ENCODE measurements around the gene PROX2.

PROX2 gene, protein sequence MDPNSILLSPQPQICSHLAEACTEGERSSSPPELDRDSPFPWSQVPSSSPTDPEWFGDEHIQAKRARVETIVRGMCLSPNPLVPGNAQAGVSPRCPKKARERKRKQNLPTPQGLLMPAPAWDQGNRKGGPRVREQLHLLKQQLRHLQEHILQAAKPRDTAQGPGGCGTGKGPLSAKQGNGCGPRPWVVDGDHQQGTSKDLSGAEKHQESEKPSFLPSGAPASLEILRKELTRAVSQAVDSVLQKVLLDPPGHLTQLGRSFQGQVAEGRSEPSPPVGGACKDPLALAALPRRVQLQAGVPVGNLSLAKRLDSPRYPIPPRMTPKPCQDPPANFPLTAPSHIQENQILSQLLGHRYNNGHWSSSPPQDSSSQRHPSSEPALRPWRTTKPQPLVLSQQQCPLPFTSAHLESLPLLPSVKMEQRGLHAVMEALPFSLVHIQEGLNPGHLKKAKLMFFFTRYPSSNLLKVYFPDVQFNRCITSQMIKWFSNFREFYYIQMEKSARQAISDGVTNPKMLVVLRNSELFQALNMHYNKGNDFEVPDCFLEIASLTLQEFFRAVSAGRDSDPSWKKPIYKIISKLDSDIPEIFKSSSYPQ

DNA sequence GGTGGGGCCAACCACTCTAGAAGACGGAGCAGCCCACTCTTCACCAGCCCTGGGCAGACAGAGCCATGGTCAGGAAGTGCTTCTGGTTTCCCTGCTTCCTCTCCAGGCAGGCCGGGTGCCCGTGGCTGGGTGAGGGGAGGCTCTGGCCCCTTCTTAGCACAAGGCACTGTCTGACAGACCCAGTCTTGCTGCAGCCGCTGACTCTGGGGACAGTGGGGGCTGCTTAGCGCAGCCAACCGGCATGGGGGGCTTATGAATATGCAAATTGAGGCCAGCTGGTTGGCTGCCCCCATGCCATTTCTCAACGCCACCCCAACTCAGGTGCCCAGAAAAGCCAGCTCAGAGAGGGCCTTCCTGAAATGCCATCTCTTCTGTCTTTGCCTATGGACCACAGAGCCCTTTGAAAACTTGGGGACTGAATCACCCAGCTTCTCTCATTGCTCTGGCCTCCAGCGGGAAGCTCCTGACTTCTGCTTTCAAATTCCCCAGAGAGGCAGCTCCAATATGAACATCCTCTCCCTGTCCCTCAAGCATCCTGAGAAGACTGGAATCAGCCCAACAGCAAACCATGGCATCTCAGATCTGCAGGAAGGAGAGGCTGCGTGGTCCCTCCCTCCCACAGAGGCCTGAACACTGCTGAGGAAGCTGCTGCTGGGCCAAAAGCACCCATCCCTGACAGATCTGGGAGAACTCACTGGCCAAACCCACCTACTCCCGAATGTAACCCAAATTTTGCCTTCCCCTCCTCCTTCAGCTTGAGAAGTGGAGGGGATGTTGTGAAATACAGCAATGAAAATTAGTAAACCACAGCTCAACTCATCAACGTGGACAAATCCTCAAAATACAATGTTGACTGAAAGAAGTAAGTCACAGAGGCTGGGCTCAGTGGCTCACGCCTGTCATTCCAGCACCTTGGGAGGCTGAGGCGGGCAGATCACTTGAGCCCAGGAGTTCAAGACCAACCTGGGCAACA, at the start of gene PROX2:
PROX2 (minus strand) TSS at position 205 of the 973 bp plus-strand sequence. CDS start 12,311 bp downstream, outside the sequence.
- DNase-seq = no peak

DNA sequence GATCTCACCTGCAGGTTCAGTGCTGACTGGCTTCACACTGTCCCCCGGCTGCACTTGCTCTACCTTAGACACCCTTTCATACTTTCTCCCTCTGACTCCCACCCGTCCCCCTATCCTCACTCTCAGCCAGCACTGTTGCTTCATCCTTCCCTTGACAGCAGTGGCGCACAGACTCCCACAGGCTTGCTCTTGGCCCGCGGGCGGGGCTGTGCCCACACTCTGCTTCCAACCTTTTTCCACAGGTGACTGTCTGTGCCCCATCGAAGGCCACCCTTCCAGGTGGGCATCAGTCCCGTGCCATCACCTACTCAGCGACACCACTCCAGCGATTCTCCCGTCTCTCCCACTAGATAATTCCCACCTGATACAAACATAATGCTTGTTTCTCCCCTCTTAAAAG, 48.1 kb upstream of the PROX2 start:
- DNase-seq = no peak

DNA sequence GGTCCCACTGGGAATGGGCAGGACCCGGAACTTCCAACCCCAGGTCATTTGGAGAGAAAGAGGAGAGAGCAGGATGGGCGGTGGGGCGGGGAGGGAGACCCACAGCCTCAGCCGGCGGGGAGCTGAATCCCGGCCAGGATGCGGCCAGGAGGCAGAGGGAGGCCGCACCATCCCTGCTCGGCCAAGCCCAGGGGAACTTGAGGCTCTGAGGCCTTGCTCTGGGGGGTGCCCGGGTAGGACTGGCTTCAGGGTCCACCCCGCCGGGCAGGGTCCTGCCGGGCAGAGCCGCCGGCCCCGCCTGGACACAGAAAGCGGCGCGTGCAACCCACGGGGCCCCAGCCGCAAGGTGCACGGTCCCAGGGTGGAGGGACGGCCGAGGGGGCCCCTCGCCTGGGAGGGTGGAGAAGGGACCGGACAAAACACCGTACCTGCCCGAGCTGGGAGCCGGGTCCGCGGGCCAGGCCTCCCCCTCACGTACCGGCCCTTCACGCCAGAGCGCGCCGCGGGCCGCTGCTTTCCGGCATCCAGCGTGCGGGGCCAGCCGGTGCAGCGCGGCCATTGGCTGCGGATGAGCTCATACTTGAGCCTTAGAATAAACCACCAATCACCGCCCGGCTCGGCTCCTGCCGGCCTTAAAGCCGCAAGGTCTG, 46.9 kb upstream of the PROX2 start, which contains the start of gene RPS6KL1:
RPS6KL1 (minus strand) TSS at position 509 of the 650 bp plus-strand sequence. CDS start 1,719 bp downstream, outside the sequence.
- DNase-seq = peak; percentile 91

DNA sequence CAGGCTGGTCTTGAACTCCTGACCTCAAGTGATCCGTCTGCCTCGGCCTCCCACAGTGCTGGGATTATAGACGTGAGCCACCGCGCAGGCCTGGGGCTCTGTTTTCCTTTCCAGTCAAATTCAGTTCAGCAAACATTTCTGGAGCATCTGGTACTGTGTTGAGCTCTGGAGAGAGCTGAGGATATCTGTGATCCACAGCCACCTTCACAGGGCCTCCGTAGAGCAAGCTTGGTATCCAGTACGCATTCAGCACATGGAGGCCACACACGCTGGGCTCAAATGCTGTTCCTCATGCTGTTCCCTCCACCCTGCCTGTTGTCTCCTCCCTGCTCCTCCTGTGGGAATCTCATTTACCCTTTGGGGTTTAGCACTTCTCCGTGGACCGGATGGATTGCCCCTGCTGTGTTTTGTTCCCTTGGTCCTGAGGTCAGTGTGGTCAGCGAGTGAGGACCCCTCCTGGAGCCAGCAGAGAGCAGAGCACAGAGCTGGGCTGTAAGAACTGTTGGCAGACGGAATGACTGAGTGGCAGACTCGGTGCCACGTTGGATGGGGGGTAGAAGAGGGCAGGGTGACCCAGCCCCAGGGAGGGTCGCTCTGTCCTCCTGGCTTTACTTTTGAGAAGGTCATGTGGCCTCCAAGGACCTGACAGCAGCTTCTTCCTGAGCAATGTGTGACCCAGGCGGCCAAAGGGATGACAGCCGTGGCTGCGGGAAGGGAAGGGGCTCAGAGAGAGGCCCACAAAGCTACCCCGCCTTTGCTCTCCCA, 46.2 kb upstream of the PROX2 start:
- DNase-seq = no peak

DNA sequence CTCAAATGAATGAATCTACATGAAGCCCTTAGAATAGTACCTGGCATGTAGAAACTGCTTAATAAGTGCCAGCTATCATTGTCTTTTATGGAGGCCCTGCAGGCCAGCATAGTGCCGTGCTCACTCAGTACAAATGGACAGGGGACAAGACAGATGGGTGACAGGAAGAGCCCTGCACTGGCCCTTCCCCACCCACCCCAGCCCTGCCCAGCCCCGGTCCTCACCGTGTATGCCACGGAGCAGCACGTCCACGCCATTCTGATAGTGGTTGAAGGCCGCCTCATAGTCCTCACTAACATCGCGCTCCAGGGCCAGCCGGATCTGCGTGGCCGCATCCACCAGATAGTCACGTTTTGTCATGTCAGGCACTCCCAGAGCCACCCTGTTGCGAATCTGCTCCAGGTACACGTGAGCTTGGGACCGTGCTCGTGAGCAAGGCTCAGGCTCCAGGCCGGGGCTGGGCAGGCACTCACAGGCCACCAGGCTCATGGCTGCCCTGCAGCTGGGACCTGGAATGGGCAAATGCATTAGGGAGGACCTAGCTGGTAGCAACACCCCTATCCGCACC, 45.2 kb upstream of the PROX2 start:
- no peak for DNase-seq

DNA sequence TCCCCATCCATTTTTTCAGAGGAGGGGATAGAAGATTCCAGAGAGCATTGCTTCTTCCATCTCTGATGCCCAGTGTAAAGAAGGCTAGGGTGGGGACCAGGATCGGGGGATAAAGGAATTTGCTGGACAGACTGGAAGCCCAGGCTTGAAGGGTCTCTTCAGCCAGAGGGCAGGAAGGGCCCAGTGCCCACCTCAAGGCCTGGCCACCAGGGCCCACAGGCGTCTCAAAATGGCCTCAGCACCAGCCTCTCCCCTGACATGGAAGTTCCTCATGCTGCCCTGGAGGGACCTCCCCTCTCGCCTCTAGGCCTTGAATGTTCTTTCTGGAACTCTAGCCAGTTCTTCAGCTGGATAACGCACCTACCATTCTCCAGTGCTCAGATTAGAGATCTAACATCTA, 44.3 kb upstream of the PROX2 start:
- DNase-seq = no peak

DNA sequence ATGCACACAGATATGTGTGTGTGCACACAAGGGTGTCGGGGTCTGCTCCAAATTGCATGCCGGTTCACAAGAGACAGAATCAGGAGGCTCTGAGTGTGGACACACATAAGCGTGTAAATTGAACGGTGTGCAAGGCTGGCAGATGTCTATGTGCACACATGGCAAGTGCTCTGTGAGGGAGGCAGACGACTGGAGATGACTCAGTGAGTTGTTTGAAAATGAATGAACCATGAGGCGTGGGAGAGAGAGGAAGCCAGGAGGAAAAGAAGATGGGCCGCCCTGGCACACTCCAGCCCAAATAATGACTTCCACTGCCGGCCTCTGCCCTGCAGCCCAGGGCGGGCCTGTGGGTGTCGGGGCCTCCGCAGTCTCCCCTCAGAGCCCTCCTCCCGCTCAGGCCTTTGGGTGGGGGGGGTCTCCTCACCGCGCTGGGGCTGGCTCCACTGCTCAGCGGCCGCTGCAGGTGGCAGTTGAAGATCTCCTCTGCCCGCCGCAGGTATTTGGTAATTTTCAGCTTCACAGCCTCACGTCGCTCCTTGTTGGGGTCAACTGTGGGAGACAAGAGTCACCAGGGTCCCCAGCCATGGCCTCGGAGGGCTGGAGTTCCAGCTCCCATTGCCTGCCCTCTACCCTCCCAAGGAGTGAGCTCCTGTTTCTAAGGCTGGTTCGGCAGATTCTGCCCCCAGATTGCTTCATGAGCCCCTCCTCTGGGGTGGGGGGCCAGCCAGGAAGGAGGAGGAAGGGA, 43.6 kb upstream of the PROX2 start:
- DNase-seq = no peak

DNA sequence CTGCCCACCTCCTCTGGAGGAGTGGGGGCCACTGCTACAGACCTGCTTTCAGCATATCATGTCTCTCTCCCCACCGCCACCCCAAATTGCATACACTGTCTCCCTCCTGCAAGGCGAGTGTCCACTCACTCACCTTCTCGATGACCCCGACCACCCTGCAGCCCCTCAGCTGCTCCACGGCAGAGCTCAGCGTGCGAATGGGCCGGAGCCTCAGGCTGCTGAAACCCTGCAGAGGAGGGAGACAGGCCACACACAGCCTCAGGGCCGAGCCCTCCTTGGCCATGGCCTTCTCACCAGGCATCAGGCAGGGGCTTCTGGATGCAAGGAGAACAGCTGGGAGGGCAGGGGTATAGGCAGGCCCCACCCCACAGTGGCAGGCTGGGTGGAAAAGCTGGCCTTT, 42.4 kb upstream of the PROX2 start:
- no peak for DNase-seq

DNA sequence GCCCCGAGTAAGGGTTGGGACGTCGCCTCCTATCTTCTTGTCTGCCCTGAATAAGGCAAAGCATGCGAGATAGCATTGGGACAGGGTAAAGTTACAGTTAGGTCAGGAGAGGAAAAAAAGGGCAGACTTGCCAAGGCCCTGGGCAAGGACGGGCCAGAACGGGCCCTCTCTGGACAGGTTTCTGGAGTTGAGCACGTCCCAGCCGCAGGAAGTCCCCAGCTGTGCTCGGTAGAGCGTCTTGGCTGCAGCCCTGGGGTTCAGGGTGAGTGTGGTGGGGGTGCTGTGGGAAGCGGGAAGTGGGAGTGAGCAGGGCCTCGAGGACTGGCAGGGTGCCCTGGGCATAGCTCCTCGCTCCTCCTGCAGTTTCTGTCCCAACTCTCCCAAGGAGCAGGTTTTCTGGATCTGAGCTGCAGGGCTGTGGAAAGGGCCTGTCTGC, 41.7 kb upstream of the PROX2 start:
- no peak for DNase-seq

DNA sequence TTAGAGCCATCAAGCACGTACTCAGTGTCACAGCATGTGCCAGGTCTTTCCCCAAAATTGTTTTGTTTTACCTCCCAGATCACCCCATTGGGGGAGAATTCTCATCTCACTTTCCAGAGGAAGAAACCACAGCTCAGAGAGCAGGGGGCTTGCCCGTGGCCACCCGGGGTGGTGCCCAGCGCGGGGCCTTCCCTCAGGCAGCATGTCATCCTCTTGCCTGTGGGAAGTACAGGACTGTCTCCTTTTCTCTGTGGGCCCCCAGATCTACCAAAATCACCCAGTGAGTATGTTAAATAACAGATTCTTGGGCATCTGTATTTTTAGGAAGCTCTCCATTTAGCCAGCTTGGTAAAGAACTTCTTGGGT, 41.2 kb upstream of the PROX2 start:
- no peak for DNase-seq

DNA sequence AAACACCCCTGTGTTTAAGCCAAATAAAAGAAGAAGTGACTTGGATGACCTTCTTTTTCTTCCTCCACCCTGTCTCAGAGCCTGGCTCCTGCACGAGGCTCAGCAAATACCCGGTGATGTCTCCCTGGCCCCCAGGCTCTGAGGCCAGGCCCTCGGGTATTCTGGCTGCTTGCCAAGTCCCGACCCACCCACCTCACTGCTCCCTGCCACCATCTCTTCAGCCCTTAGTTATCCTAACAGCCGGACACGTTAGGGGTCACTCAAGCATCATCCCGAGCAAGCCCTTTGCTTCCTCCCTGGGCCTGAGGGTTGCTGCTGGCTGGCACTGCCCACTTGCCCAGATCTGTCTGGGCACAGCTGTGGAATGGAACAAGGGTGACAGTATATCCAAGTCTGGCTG, 39.9 kb upstream of the PROX2 start:
- DNase-seq = no peak

DNA sequence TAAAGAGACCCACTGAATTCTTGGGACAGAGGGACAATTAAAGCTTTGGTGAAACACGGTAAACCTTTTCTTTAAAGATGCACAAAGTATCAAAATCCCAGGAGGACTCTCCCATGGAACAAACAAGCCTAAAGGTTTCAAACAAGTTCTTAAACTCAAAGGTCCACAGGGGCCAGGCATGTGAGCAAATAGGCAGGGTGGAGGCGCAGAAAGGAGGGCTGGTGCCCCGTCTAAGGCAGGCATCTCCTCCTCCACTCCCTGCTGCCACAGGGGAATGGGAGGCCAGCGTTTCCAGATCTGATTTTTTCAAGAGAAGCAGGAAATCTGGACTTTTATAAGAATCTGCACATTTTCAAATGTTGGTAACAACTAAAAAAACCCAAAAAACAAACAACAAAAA, 39.5 kb upstream of the PROX2 start:
- DNase-seq = no peak

DNA sequence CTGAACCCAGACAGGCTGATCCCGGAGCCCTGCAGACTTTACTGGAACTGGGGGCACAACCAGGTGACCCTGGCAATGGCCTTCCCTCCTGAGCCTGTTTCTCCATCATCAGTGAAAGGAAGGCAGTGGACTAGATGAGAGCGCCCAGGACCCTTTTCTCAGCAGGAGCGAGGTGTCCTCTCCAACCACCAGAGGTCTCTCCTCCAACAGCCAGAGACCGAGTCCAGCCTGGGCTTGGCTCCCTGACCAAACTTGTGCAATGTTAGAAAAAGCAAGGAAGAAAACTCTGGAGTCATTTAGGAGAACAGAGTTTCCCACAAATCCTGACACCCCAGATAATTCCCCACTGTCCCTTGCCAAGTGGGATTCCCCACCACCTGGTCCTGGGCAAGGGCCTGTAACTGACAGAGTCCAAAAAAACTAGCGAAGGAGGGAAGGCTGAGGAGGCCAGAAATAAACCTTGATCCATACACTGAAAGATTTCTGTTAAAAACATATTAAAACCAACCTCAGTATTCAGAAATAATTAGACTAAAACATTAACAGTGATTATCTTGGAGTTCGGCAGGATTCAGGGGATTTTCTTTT, 38.1 kb upstream of the PROX2 start:
- DNase-seq = peak; percentile 22

DNA sequence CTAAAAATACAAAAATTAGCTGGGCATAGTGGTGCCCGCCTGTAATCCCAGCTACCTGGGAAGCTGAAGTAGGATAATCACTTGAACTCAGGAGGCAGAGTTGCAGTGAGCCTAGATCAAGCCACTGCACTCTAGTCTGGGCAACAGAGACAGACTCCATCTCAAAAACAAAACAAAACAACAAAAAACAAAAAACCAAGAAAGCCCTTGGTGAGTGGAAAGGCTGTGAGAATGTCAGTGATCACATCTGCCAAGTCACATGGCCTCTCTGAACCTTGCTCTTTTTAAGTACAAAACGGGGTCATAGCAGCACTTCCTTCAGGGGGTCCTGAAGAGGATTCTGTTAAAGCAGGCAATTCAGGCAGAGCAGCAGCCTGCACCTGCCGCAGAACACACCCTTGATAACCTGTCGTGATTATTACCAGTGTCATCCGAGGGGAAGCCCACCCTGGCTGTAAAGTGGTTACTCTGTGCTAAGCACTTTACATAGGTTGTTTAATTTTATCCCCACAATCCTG, 37.5 kb upstream of the PROX2 start:
- DNase-seq = no peak

DNA sequence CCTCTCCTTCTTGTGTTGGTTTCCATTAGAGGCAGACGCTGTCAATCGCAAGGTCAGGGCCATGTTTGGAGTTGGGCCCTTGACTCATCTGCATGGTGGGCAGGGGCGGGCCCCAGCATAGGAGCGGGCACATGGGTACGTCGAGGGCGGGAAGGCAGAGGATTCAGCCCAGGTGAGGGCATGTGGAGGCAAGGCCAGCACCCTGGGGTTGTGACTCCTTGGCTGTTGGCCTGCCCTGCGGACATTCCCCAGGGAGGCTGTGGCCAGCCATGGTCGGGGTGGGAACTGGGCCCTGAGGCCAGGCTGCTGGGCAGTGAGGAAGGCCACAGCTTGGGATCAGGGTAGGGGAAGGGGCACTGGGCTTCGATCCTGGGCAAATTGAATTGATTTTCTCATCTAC, 36.9 kb upstream of the PROX2 start:
- no peak for DNase-seq

DNA sequence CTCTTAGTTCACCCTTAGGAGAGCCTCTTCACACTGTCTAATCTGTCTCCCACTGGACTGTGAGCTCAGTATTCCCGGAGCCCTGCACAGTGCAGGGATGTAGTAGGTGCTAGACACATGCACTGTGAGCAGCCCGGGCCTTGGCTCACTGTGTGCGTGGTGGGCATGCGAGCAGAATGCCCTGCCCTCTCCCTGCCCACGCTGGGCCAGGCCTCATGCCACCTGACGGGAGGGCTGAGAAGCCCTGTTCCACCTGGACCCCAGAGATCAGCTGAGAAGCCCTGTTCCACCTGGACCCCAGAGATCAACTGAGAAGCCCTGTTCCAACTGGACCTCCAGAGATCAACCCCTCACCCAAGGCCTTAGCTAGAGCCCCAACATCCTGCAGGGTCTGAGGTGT, 36.2 kb upstream of the PROX2 start:
- no peak for DNase-seq

DNA sequence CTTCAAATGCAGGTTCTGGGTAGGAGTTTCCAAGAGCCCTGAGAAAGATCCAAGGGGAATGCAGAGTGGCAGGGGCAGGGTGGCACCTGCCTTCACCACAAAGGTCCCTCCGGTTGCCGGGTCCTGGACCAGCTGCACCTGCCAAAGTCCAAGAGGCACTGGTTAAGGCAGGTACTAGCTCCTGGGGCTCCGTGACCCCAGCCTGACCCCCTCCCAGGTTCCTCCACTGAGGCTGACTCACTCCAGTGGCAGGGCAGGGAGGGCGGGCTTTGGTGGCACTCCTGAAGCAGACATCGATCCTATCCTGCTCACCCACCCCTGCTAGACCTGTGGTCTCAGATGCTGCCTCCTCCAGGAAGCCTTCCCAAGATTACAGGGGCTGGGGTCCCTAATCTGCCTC, 35.8 kb upstream of the PROX2 start:
- no peak for DNase-seq

DNA sequence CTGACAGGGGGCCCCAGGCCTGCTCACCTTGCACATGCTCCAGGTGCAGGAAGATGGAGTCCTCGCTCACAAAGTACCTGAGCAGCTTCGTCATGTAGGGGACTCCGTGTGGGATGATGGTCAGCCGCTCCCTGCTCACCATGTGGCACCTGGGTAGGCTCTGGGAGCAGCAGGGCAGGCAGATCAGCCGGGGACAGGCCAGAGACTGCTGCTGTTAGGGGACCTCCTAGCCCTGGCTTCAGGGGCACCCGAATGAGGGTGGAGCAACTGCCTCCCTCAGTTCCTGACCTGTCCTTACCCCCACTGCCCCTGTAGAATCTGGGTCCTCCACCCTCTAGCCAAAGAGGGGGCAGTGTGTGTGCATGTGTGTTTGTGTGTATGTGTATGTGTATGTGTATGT, 35.3 kb upstream of the PROX2 start:
- DNase-seq = no peak

DNA sequence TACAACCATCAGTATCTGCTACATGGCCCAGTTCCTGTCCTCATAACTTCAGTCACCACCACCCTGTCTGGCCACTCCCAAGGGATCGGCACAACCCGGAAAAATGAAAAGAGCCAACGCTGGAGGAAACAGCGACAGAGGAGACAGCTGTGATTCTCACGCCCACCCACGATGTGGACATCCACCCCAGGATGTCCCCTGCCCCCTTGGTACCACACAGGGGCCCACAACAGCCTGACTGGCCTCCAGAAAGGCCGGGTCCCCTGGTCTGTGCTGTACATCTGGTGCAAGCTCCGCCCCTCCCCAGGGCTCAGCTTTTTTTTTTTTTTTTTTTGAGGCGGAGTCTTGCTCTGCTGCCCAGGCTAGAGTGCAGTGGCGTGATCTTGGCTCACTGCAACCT, 34.6 kb upstream of the PROX2 start:
- DNase-seq = no peak

DNA sequence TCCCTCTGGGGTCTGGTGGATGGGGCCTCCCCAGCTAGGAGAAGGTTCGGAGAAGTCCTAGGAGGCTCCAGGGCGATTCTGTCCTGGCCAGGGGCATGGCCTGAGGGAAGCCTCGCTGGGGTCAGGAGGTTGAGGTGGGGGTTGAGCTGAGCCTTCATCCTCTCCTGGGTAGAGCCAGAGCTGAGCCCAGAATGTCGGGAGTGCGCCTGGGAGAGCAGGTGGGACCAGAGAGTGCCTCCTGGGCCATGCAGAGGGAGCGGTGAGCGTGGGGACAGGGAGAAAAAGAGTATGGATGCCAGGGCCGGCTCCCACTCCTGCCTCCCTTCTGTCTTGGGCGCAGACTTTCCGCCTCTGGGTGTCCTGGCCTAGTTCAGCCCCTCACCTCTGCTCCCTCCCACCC, 34.0 kb upstream of the PROX2 start:
- DNase-seq = no peak
